GM10266 (cell line): Measurements from ENCODE around the gene MMP17.

Experiments used
- DNase-seq: peaks from one replicate; pipeline ENCODE4 v3.0.0; 2012; ENCODE audit errors: extremely low spot score
- TF ChIP-seq, protein P1 (sequence below): IDR thresholded peaks from 2 replicates; pipeline ENCODE4 v1.5.1; 2012; ENCODE audit warnings: mild to moderate bottlenecking, low read depth; ENCODE audit not compliant: control insufficient read depth, insufficient read depth; ENCODE audit errors: missing control alignments

MMP17 gene

DNA sequence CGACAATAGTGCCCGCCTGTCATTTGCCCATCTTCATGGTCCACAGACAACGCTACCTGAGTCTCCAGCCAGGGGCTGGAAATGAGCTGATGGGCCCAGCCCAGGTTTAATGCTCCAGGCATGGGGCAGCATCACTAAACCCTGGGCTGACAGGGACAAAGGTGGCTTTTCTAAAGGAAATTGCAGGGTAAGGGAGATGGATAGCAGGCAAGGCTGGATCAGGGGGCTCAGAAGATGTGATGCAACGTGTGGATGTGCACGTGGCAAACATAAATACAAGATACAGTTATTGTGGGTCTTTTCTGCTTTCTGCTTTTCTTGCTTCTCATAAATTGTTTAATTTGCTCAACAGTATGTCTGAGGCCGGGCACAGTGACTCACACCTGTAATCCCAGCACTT is 3.7 kb upstream of the MMP17 start:
- no peak for DNase-seq
- TF ChIP-seq, protein P1, sequence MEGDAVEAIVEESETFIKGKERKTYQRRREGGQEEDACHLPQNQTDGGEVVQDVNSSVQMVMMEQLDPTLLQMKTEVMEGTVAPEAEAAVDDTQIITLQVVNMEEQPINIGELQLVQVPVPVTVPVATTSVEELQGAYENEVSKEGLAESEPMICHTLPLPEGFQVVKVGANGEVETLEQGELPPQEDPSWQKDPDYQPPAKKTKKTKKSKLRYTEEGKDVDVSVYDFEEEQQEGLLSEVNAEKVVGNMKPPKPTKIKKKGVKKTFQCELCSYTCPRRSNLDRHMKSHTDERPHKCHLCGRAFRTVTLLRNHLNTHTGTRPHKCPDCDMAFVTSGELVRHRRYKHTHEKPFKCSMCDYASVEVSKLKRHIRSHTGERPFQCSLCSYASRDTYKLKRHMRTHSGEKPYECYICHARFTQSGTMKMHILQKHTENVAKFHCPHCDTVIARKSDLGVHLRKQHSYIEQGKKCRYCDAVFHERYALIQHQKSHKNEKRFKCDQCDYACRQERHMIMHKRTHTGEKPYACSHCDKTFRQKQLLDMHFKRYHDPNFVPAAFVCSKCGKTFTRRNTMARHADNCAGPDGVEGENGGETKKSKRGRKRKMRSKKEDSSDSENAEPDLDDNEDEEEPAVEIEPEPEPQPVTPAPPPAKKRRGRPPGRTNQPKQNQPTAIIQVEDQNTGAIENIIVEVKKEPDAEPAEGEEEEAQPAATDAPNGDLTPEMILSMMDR, result no peak

DNA sequence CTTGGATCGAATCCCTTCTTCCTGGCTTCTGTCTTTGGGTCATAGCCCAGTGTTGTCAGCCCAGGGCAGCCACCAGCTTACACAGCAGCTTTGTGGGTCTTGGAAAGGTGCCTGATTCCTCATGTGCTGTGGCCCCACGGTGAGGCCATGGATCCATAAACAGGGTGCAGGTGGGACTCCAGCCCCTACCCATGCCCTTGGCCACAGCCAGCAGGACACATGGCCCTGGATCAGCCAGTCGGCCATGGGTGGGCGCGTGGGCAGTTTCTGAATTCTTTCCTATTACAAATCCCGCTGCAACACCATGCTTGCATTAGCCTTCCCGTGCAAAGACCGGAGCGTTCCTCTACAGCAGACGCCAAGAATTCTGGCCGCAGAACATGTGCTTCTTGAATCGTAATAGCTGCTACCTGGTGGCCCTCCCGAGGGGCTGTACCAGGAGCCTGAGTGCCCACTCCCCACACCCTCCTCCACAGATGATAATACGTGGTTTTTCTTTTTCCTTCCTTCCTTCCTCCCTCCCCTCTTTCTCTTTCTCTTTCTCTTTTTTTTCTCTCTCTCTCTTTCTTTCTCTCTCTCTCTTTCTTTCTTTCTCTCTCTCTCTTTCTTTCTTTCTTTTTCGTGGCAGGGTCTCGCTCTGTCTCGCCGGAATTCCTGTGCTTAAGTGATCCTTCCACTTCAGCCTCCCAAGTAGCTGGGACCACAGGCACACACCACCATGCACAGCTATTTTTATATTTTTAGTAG is 2.9 kb upstream of the MMP17 start:
- no peak for DNase-seq
- TF ChIP-seq, protein P1, result no peak

DNA sequence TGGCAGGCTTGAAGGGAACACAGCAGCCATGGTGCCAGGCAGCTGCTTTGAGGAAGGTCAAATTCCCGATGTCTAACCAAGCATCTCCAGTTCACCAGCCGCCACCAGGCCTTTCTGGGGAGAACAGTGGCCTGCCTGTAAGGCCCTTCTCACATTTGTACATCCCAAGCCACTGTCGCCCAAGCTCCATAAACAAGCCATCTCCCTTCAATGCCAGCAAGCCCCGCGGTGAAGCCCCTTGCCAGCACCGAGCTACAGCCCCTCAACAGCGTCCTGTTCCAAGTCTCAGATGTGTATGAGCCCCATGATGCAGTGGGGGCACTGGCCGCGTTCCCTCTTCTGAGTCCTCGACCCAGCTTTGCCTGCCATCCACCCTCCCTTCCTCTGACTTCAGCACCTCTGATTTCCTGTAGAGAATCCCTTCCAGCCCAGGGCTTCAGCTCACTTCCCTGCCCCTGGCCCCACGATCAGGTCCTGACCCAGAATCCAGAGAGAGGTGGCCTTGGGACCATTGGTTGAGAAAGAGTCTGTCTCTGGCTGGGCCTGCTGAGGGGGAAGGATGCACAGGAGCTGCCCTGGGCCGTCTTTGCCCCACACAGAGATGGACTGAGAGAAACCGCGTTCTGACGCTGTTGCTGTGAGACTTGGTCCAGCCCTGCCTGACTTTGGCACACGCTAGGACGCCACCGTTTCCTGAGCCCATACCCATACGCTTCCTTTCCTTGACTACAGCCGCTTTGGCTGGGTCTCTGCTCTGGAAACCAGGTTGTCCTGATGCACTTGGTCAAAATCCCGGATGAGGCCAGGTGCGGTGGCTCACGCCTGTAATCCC is 1.9 kb upstream of the MMP17 start:
- TF ChIP-seq, protein P1, result no peak
- DNase-seq, result no peak

DNA sequence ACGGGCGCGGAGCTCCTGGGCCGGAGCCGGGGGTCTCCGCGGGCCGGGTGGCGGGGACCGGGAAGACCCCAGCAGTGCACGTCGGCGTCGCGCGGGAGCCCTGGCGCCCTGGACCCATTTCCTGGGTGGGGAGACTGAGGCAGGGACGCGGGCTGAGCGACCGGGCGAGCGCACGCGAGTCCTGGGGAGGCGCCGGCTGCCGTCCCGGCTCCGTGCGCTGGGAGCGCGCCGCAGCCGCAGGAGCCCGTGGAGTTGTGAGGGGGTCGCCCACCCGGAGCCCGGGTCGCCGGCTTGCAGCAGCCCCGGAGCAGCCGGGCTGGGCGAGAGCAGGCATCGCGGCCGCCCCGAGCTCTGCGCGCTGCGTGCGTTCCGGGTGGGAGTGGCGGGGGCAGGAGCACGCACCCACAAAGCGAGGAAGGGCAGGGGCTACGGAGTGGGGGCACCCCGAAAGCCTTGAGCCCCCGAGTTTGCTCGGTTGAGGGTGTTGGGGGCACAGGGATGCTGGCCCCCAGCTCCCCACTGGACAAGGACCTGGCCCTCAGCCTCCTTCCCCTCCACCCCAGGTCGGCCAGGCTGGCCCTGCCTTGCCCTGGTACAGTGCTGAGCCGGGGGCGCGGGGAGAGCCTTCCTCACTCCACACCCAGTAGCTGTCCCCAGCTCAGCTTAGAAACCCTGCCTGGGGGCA is 620 bp downstream of the MMP17 start:
- peak; percentile 59 for DNase-seq
- TF ChIP-seq, protein P1, result no peak

DNA sequence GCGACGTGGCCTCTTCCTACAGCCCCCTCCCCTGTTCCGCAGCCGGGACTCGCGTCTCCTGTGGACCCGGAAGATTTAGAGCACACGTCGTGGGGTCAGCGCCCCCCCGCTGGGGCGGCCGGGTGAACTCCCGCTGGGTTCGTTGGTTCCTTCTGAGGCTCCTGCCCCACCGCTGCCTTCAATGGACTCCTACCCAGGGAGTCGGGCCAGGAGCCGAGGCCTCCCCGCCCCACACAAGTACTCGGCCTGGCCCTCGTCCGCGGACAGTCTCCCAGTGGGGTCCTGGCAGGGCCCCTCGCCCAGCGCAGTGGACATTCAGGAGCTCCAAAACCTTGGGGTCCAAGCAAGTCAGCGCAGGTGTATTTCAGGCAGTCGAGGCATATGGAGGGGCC is 1.2 kb downstream of the MMP17 start:
- no peak for DNase-seq
- TF ChIP-seq, protein P1, result no peak

DNA sequence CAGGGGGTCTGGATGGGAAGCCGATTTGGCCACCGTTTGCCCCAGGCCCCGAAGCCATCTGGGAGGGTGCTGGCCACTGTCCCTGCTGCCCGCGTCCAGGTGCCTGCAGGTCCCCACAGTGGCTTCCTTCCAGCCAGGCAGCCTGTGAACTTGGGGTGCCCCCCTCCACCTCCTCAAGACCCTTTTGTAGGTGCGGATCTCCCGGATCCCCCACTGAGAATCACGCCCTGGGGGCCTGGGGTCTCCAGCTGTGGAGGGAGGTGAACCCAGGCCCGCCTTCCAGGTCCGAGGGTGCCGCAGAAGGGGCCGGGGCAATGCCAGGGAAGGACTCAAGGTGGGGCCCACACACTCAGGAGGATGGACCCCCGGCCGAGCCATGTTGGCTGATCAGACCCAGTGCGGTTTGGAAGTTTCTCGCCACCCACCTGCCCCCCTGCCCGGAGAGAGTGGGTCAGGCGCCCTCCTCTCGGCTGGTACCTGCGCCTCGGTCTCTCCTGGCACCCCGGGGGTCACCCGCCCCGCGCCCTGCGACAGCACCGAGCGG is 1.7 kb downstream of the MMP17 start:
- TF ChIP-seq, protein P1, result no peak
- no peak for DNase-seq
